ENCODE measurements around the gene ZFP3.
"Not testable (repeated sequence)": the region's sequence is repeated elsewhere in the genome, so short reads cannot be mapped to it uniquely, and the experiment has no call there.

- not testable (repeated sequence) for TF ChIP-seq CTCF, POLR2A (IDR thresholded peaks at IDR 0.05)
These were observed 57.0 kb downstream of the ZFP3 start for GRCh38 chr17:5135131-5135712.
